Measurements from ENCODE around the gene ZNF585A.

DNA sequence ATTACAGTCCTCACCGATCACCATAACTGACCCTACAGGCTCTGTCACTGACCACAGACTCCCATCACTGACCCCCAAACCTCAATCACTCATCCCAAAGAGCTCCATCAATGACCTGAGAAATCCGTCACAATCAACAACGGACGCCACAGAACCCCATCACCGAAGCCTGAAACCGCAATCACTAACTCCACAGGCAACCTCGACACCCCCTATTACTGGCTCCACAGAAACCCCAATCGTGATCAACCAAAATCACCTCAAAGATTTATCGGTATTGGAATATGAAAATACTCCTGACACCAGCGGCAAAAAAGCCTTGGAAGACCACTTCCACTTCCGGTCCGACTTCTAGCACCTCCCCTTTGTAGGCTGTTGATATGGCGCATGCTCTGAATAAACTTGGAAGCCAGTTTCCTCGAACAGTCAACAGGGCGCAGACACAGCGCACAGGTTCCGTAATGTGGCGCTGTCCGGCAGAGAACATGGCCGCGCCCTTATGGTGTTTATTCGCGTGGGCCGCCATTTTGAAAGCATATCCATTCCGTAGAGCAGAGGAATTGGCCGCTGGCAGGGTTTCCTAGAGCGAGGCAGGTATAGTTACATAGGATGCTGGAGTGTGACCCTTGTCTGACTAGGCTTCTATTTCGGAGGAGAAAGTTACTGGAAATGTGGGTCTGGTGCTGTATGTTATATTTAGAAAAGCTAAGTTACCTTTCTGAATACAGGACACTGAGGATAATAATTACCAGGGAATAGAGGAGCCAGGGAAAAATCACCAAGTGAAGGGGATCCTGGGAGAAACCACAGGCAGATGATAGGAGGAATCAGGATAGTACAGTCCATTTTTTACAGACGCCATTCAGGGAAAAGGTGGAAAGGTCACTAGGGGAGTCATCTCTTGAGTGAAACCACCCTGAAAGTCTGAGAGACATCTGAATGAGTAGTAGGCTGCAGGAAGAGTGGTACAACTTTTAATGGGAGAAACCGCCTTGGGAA lies at the start of gene ZNF585A:
- TF ChIP-seq, protein P1, sequence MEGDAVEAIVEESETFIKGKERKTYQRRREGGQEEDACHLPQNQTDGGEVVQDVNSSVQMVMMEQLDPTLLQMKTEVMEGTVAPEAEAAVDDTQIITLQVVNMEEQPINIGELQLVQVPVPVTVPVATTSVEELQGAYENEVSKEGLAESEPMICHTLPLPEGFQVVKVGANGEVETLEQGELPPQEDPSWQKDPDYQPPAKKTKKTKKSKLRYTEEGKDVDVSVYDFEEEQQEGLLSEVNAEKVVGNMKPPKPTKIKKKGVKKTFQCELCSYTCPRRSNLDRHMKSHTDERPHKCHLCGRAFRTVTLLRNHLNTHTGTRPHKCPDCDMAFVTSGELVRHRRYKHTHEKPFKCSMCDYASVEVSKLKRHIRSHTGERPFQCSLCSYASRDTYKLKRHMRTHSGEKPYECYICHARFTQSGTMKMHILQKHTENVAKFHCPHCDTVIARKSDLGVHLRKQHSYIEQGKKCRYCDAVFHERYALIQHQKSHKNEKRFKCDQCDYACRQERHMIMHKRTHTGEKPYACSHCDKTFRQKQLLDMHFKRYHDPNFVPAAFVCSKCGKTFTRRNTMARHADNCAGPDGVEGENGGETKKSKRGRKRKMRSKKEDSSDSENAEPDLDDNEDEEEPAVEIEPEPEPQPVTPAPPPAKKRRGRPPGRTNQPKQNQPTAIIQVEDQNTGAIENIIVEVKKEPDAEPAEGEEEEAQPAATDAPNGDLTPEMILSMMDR (IDR thresholded peaks at IDR 0.05): peak in 3 of 5 experiments; percentile 21 to 36 (median 29)
- TF ChIP-seq POLR2AphosphoS5 (IDR thresholded peaks at IDR 0.05) (peak; percentile 23 to 59 (median 38)), POLR2A (IDR thresholded peaks at IDR 0.05) (no peak), EP300 (IDR thresholded peaks at IDR 0.05; ENCODE audit: low read depth) (no peak)

Data from transverse colon (tissue), 4 donors.